GM21717 (cell line): ENCODE results near the gene JMJD7.
"Not testable (repeated sequence)": the region's sequence is repeated elsewhere in the genome, so short reads cannot be mapped to it uniquely, and the experiment has no call there.

Experiments used
- ATAC-seq: cut with Tn5 transposase; IDR thresholded peaks from one replicate; pipeline ENCODE4 v1.9.1; 2021; ENCODE audit warnings: mild to moderate bottlenecking, moderate library complexity; ENCODE audit not compliant: unreplicated experiment

JMJD7 gene

GRCh38 chr15:41819455-41820050 is 8.3 kb upstream of the JMJD7 start:
- no peak for ATAC-seq

- no peak for ATAC-seq
Measured at GRCh38 chr15:41820791-41821423, 7.0 kb upstream of the JMJD7 start.

GRCh38 chr15:41821831-41822230 is 6.1 kb upstream of the JMJD7 start:
- no peak for ATAC-seq

GRCh38 chr15:41822471-41822870 is 5.4 kb upstream of the JMJD7 start:
- ATAC-seq = no peak

GRCh38 chr15:41822957-41823356 is 4.9 kb upstream of the JMJD7 start:
- no peak for ATAC-seq

GRCh38 chr15:41823502-41823901 is 4.4 kb upstream of the JMJD7 start:
- ATAC-seq = no peak

GRCh38 chr15:41824062-41824745 is 3.7 kb upstream of the JMJD7 start:
- no peak for ATAC-seq

- no peak for ATAC-seq
Measured at GRCh38 chr15:41825145-41825544, 2.7 kb upstream of the JMJD7 start.

- ATAC-seq = no peak
Measured at GRCh38 chr15:41825572-41826535, 2.0 kb upstream of the JMJD7 start.

- peak; percentile 7 for ATAC-seq
Measured at GRCh38 chr15:41827290-41827879, 507 bp upstream of the JMJD7 start.

GRCh38 chr15:41828807-41829141 is 882 bp downstream of the JMJD7 start:
- ATAC-seq = no peak

GRCh38 chr15:41829959-41830646 is 2.2 kb downstream of the JMJD7 start:
- ATAC-seq = no peak

- ATAC-seq = not testable (repeated sequence)
Measured at GRCh38 chr15:41831291-41831690, 3.4 kb downstream of the JMJD7 start.

- ATAC-seq = no peak
Measured at GRCh38 chr15:41832208-41832607, 4.3 kb downstream of the JMJD7 start.

- ATAC-seq = no peak
Measured at GRCh38 chr15:41832875-41833274, 5.0 kb downstream of the JMJD7 start.

GRCh38 chr15:41834096-41834495 is 6.2 kb downstream of the JMJD7 start:
- ATAC-seq = no peak

- no peak for ATAC-seq
Measured at GRCh38 chr15:41836073-41836472, 8.2 kb downstream of the JMJD7 start.

- no peak for ATAC-seq
Measured at GRCh38 chr15:41836713-41837454, 9.0 kb downstream of the JMJD7 start.

GRCh38 chr15:41838400-41838897 is 10.6 kb downstream of the JMJD7 start, which contains the start of gene PLA2G4B:
Gene PLA2G4B (plus strand): TSS chr15:41838847. CDS start chr15:41838914, 67 bp downstream.
- ATAC-seq = no peak
